ENCODE results near the gene TNFRSF8. TPM values are rescaled to one million over a fixed set of nuclear protein-coding genes. Genes with fewer than 3 reads are reported as not detected.
"Not testable (repeated sequence)": the region's sequence is repeated elsewhere in the genome, so short reads cannot be mapped to it uniquely, and the experiment has no call there.

The TNFRSF8 gene
- total and polyA plus RNA-seq, 2 experiments from 2014 or later, result not detected

- 94% methylated on average over 10 of the region's 10 CpGs for WGBS (ENCODE audit: low lambda C conversion rate, missing lambda C conversion rate)
- TF ChIP-seq EZH2 (IDR thresholded peaks at IDR 0.05; ENCODE audit: borderline replicate concordance), result no peak
- no peak for TF ChIP-seq EZH2phosphoT487 (IDR thresholded peaks at IDR 0.05; ENCODE audit: low read depth, severe bottlenecking, unreplicated experiment)
- TF ChIP-seq CTCF (IDR thresholded peaks at IDR 0.05; ENCODE audit: poor library complexity), result no peak
These were observed 39.0 kb downstream of the TNFRSF8 start for GRCh38 chr1:12102066-12102465.

GRCh38 chr1:12104417-12104816, 41.3 kb downstream of the TNFRSF8 start:
- H3K27me3 ChIP-seq, result no peaks in the 10 kb centered on the region
- no peak overlapping the region for H3K27ac ChIP-seq
- WGBS (ENCODE audit: low lambda C conversion rate, missing lambda C conversion rate), result 80% methylated on average over 13 of the region's 13 CpGs
- H3K4me3 ChIP-seq, result no peak overlapping the region
- no peaks in the 10 kb centered on the region for H3K36me3 ChIP-seq (replicated peaks; ENCODE audit: insufficient read depth, low read depth)
- DNase-seq (ENCODE audit: low spot score), result no peak
- TF ChIP-seq CTCF (IDR thresholded peaks at IDR 0.05; ENCODE audit: poor library complexity) (no peak), EZH2phosphoT487 (IDR thresholded peaks at IDR 0.05; ENCODE audit: low read depth, severe bottlenecking, unreplicated experiment) (no peak), EZH2 (IDR thresholded peaks at IDR 0.05; ENCODE audit: borderline replicate concordance) (no peak)
- no peaks in the 10 kb centered on the region for H3K9me2 ChIP-seq (replicated peaks; ENCODE audit: insufficient read depth)
- no peaks in the 10 kb centered on the region for H3K4me1 ChIP-seq (ENCODE audit: insufficient read depth)
- no peaks in the 10 kb centered on the region for H4K20me1 ChIP-seq (ENCODE audit: insufficient read depth, poor library complexity, severe bottlenecking)
- no peaks in the 10 kb centered on the region for H3K9me3 ChIP-seq (ENCODE audit: low read depth)
- H3K79me2 ChIP-seq, result no peaks in the 10 kb centered on the region
- H2AFZ ChIP-seq, result no peak overlapping the region
- no peak overlapping the region for H3K4me2 ChIP-seq

More at GRCh38 chr1:12102066-12102465, 39.0 kb downstream of the TNFRSF8 start:
- Histone ChIP-seq H3K79me2 (no peaks in the 10 kb centered on the region), H3K9me2 (replicated peaks; ENCODE audit: insufficient read depth) (no peaks in the 10 kb centered on the region), H3K9me3 (ENCODE audit: low read depth) (peaks cover 3% of the 10 kb centered on the region), H3K27ac (no peak overlapping the region), H3K4me1 (ENCODE audit: insufficient read depth) (no peaks in the 10 kb centered on the region), H3K4me2 (no peak overlapping the region), H4K20me1 (ENCODE audit: insufficient read depth, poor library complexity, severe bottlenecking) (no peaks in the 10 kb centered on the region), H3K27me3 (no peaks in the 10 kb centered on the region), H2AFZ (no peak overlapping the region), H3K4me3 (no peak overlapping the region), H3K36me3 (replicated peaks; ENCODE audit: insufficient read depth, low read depth) (no peaks in the 10 kb centered on the region)
- no peak for DNase-seq (ENCODE audit: low spot score)

GRCh38 chr1:12106153-12106552, 43.0 kb downstream of the TNFRSF8 start:
- Histone ChIP-seq H3K4me3 (no peak overlapping the region), H3K4me2 (no peak overlapping the region), H3K27ac (no peak overlapping the region), H4K20me1 (ENCODE audit: insufficient read depth, poor library complexity, severe bottlenecking) (no peaks in the 10 kb centered on the region), H3K79me2 (no peaks in the 10 kb centered on the region), H3K4me1 (ENCODE audit: insufficient read depth) (no peaks in the 10 kb centered on the region), H3K27me3 (no peaks in the 10 kb centered on the region), H3K36me3 (replicated peaks; ENCODE audit: insufficient read depth, low read depth) (no peaks in the 10 kb centered on the region), H3K9me2 (replicated peaks; ENCODE audit: insufficient read depth) (no peaks in the 10 kb centered on the region), H2AFZ (no peak overlapping the region), H3K9me3 (ENCODE audit: low read depth) (no peaks in the 10 kb centered on the region)
- 81% methylated on average over 5 of the region's 5 CpGs for WGBS (ENCODE audit: low lambda C conversion rate, missing lambda C conversion rate)
- TF ChIP-seq EZH2phosphoT487 (IDR thresholded peaks at IDR 0.05; ENCODE audit: low read depth, severe bottlenecking, unreplicated experiment) (no peak), EZH2 (IDR thresholded peaks at IDR 0.05; ENCODE audit: borderline replicate concordance) (no peak)
- DNase-seq (ENCODE audit: low spot score), result no peak

GRCh38 chr1:12106861-12107260, 43.8 kb downstream of the TNFRSF8 start:
- H3K79me2 ChIP-seq; H4K20me1 ChIP-seq (ENCODE audit: insufficient read depth, poor library complexity, severe bottlenecking); H3K4me3 ChIP-seq; H3K27me3 ChIP-seq; DNase-seq (ENCODE audit: low spot score); H2AFZ ChIP-seq; H3K4me1 ChIP-seq (ENCODE audit: insufficient read depth); H3K9me2 ChIP-seq (replicated peaks; ENCODE audit: insufficient read depth); H3K27ac ChIP-seq; H3K36me3 ChIP-seq (replicated peaks; ENCODE audit: insufficient read depth, low read depth); H3K9me3 ChIP-seq (ENCODE audit: low read depth); H3K4me2 ChIP-seq: not testable (repeated sequence)
- WGBS (ENCODE audit: low lambda C conversion rate, missing lambda C conversion rate), result 90% methylated on average over 9 of the region's 9 CpGs
- TF ChIP-seq CTCF (IDR thresholded peaks at IDR 0.05; ENCODE audit: poor library complexity), result peak; percentile 24

All from hepatocyte (in vitro differentiated cells).